ENCODE data around the gene LRP1. TPM values are rescaled to one million over a fixed set of nuclear protein-coding genes. Genes with fewer than 3 reads are reported as not detected.

LRP1 gene
- total and polyA plus RNA-seq, 2 of the 13 experiments (the other 11 are each of a cell fraction or from before 2014, with no cell fraction given) = 14.7 to 30.8 TPM

GRCh38 chr12:57127726-57128518, at the start of gene LRP1 (continued):
- no peak for TF ChIP-seq ZNF362 (CRISPR knock-in tag; IDR thresholded peaks at IDR 0.05; ENCODE audit: borderline replicate concordance)
- 0 out of 2 replicates have a peak, but pooled peaks have one; percentile 38 for TF ChIP-seq MYPOP (CRISPR knock-in tag; IDR thresholded peaks at IDR 0.05)
- TF ChIP-seq REPIN1 (CRISPR knock-in tag; IDR thresholded peaks at IDR 0.05; ENCODE audit: borderline replicate concordance, low read depth) = 0 out of 2 replicates have a peak, but pooled peaks have one; percentile 13
- TF ChIP-seq PTBP1 (IDR thresholded peaks at IDR 0.05; ENCODE audit: low read depth, low read length, poor library complexity, severe bottlenecking) = no peak
- TF ChIP-seq SP5 (CRISPR knock-in tag; IDR thresholded peaks at IDR 0.05; ENCODE audit: borderline replicate concordance, low read depth) = peak; percentile 25; the same call in 1 of the 2 replicates
- peak; percentile 11; the same call in 1 of the 2 replicates for TF ChIP-seq KAT7 (CRISPR knock-in tag; IDR thresholded peaks at IDR 0.05; ENCODE audit: borderline replicate concordance)
- TF ChIP-seq, protein P1, sequence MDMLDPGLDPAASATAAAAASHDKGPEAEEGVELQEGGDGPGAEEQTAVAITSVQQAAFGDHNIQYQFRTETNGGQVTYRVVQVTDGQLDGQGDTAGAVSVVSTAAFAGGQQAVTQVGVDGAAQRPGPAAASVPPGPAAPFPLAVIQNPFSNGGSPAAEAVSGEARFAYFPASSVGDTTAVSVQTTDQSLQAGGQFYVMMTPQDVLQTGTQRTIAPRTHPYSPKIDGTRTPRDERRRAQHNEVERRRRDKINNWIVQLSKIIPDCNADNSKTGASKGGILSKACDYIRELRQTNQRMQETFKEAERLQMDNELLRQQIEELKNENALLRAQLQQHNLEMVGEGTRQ (IDR thresholded peaks at IDR 0.05; ENCODE audit: low read depth, low read length) = no peak
- TF ChIP-seq, protein P1 (CRISPR knock-in tag; IDR thresholded peaks at IDR 0.05; ENCODE audit: borderline replicate concordance) = no peak
- 0 out of 2 replicates have a peak, but pooled peaks have one; percentile 6 for TF ChIP-seq FOXK2 (IDR thresholded peaks at IDR 0.05)
- TF ChIP-seq, protein P2, sequence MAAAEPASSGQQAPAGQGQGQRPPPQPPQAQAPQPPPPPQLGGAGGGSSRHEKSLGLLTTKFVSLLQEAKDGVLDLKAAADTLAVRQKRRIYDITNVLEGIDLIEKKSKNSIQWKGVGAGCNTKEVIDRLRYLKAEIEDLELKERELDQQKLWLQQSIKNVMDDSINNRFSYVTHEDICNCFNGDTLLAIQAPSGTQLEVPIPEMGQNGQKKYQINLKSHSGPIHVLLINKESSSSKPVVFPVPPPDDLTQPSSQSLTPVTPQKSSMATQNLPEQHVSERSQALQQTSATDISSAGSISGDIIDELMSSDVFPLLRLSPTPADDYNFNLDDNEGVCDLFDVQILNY (CRISPR knock-in tag; conservative IDR thresholded peaks at IDR 0.05) = no peak
- no peak for TF ChIP-seq CTCF (CRISPR knock-in tag; IDR thresholded peaks at IDR 0.05)
- TF ChIP-seq SMAD9 (CRISPR knock-in tag; IDR thresholded peaks at IDR 0.05) = peak; percentile 70; the same call in 1 of the 2 replicates
- peak; percentile 52; the same call in 1 of the 2 replicates for TF ChIP-seq SALL1 (CRISPR knock-in tag; IDR thresholded peaks at IDR 0.05)
- no peak for TF ChIP-seq ZBTB43 (CRISPR knock-in tag; conservative IDR thresholded peaks at IDR 0.05)
- TF ChIP-seq U2AF1 (optimal IDR thresholded peaks at IDR 0.05; ENCODE audit: low read depth, low read length) = no peak
- TF ChIP-seq BORCS8-MEF2B (CRISPR knock-in tag; IDR thresholded peaks at IDR 0.05) = 0 out of 2 replicates have a peak, but pooled peaks have one; percentile 45
- TF ChIP-seq SP1 (IDR thresholded peaks at IDR 0.05) = no peak
- TF ChIP-seq SP1 (CRISPR knock-in tag; IDR thresholded peaks at IDR 0.05) = peak; percentile 45
- peak; percentile 16; the same call in 1 of the 2 replicates for TF ChIP-seq ZNF580 (CRISPR knock-in tag; IDR thresholded peaks at IDR 0.05; ENCODE audit: borderline replicate concordance, low read depth)

Measured in HepG2 (cell line).